Measurements from ENCODE around the gene PECR.
A peak's percentile ranks its signal among the peaks of the same experiment; 100 is the strongest.
"Not testable (repeated sequence)": the region's sequence is repeated elsewhere in the genome, so short reads cannot be mapped to it uniquely, and the experiment has no call there.

PECR gene

GRCh38 chr2:216023055-216023648 is 58.5 kb downstream of the PECR start:
- DNase-seq: peak; percentile 26

DNA sequence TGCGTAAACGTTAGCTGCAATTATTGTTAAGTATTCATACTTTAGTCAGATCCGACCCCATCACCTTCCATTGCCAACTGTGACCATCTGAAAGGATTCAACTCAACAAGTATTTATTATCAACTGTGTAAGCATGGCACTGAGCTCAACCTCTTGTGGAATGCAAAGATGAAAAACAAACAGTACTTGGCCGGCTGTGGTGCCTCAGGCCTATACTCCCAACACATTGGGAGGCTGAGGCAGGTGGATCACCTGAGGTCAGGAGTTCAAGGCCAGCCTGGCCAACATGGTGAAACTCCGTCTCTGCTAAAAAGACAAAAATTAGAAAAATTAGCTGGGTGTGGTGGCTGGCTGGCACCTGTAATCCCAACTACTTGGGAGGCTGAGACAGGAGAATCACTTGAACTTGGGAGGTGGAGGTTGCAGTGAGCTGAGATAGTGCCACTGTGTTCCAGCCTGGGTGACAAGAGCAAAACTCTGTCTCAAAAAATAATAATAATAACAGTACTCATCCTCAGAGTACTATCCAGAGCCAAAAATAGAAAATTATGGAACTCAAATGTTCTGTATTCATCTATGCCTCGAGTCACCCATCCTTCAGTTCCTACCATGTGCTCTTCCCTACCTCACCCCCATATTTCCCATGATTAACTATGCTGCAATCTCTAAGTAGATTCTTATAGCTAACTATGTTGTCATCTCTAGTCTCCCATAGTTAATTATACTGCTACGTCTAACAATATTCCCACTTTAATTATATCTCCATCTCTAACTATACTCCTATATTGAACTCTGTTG is 59.6 kb downstream of the PECR start:
- no peak for DNase-seq

DNA sequence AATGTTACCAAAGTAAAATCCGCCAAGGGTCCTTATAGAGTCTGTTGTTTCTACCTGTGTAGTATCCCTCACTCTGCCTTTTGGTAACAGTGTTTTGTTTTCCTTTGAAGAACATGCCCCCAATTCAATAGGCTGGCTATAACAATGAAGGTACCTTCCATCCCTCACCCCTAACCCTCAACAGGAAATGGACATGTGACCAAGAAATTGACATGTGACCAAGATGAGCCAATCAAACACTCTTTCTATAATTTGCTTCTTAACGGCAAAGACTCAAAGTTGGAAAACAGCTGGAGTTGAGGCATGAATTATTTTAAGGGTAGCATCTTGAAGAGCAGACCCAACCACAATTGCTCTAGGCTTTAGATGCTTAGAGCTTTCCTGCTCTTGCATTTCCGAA is 62.9 kb downstream of the PECR start:
- no peak for DNase-seq

GRCh38 chr2:216017365-216017764 is 64.2 kb downstream of the PECR start:
- no peak for DNase-seq

DNA sequence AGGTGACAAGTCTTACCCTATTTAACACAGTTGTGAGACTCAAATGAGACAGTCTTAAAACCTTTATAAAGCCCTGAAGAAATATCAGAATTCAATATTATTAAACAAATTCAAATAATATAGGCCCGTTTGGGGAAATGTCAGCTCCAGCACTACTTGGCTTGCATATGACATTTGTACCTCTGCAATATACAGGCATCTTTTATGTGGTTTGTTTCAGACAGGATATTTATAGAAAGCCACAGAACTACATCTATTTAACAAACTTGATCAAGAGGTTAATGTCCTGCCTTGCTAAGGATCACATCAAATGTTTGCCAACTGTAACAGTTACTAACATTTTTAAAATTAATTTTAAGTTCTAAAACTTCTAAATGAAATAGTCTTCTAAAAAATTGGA is 65.0 kb downstream of the PECR start:
- peak; percentile 40 for DNase-seq

- peak; percentile 63 for DNase-seq
These were observed 65.7 kb downstream of the PECR start for GRCh38 chr2:216015722-216016464.

GRCh38 chr2:216014986-216015385 is 66.6 kb downstream of the PECR start:
- DNase-seq: no peak

GRCh38 chr2:216014006-216014405 is 67.6 kb downstream of the PECR start:
- no peak for DNase-seq

- peak; percentile 79 for DNase-seq
These were observed 68.3 kb downstream of the PECR start, which contains the start of gene MREG for GRCh38 chr2:216013080-216013909. TSS of gene MREG (minus strand) at chr2:216013551. CDS start at chr2:216013327, 224 bp downstream.

- DNase-seq: no peak
These were observed 68.9 kb downstream of the PECR start for GRCh38 chr2:216012830-216013079.

- DNase-seq: no peak
These were observed 69.3 kb downstream of the PECR start for GRCh38 chr2:216012133-216012829.

GRCh38 chr2:216009215-216009614 is 72.4 kb downstream of the PECR start:
- not testable (repeated sequence) for DNase-seq

DNA sequence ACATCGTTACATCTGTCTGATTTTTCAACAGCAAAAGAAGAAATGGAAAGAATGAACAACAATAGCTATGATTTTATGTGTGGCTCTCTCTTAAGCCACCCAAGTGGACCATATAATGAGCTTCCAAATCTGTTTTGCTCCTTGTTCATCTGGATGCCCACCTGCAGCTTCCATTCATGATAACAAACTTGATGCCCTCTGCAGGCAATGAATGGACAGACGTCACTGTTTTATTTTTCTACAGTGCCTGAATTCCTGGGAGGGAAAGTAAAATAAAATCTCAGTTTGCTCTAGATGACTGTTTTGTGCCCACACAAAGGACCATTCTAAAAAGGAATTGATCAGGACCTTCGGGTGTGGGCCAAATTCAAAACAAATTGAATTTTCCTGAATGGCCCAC is 73.2 kb downstream of the PECR start:
- no peak for DNase-seq

- DNase-seq: no peak
These were observed 75.4 kb downstream of the PECR start for GRCh38 chr2:216006164-216006663.

GRCh38 chr2:216004697-216005283 is 76.8 kb downstream of the PECR start:
- no peak for DNase-seq

DNA sequence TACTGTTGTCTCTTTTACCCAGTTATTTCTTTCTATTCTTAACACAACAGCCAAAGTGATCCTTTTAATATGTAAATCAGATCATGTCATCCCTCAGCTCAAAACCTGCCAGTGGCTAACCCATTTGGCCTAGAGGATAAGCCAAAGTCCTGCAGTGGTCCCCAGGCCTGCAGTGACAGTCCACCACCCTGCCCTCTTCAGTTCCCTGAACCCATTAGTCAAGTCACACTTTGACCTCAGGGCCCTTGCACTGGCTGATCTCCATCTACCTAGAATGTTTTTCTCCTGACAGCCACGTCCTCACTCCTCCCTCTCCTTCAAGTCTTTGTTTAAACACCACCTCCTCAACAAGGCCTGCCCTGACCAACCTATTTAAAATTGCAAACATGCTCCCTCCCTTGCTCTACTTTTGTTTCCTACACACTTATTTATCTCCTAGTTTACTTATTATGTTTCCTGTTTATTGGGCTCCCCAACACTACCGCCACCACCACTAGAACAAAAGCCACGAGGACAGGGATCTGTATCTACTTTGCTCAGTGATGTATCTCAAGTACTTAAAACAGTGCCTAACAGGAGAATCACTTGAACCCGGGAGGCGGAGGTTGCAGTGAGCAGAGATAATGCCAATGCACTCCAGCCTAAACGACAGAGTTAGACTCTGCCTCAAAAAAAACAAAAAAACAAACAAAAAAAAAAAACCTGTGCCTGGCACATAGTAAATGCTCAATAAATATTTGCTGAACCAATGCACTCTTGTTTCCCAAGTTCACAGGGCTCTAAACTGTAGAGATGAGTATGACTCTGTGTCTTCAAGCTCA is 77.5 kb downstream of the PECR start:
- DNase-seq: no peak

- DNase-seq: no peak
These were observed 78.9 kb downstream of the PECR start for GRCh38 chr2:216002693-216003092.

DNA sequence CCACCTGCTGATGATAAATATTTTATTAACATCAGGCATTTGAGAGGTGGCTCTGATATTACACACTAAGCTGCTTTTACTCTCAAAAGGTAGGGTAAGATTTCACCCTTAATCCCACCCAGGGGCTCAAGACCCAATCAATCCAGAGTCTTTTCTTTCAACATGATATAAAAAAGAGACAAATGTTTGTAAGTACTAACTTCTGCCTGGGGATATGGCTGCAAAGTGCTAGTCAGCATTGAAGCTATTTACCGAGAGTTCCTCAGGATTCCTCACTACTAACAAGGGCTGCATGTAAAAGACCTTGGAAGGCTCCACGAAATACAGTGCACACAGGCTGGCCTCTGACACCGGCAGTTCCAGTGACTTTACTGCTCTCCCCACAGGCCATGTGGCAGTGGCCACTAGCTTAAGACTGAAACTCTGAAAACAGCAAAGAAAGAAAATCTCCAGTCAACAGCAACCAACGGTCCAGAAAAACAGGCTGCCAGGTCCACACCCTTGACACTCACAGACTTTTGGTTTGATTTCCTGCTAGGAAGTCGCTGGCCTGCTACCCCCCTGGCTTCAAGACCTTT is 79.4 kb downstream of the PECR start:
- no peak for DNase-seq

- no peak for DNase-seq
These were observed 80.2 kb downstream of the PECR start for GRCh38 chr2:216001216-216002100.
